Femur (tissue), 1 donor: ENCODE measurements around the gene NEDD8.

Source experiments
- DNase-seq: peaks from one replicate; pipeline ENCODE4 v3.0.0-alpha.2; 2017

The NEDD8 gene

DNA sequence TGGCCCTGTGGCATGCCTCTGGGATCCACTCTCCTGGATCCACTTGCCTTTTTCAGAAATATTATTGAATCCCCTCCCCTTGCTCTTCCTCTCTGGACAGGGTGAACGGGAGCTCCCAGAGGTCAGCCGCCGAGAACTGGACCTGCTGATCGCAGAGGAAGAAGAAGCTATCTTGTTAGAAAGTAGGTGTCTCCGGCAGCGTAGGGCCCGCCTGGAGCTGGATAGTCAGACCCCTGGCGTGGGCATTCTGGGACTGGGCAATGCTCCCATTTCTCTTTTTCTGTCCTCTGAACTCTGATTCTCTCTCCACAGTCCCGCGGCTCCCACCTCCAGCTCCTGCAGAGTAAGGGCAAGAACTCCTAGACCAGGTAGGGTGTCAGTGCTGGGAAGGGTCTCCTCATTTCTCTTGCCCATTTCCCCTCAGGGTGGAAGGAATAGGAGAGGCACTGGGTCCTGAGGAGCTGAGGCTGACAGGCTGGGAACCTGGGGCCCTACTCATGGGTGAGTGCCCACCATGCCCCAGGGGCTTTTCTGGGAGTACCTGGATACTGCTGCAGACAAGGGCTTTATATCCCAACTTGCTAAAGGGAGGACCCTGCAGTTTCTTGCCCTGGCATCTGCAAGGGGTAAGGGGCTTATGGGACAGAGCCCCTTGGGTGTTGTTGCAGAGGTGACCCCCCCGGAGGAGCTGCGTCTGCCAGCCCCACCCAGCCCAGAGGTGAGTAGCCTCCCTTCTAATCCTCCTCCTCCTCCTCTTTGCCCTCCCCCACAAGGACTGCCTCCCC is 54.9 kb downstream of the NEDD8 start:
- peak; percentile 17 for DNase-seq

DNA sequence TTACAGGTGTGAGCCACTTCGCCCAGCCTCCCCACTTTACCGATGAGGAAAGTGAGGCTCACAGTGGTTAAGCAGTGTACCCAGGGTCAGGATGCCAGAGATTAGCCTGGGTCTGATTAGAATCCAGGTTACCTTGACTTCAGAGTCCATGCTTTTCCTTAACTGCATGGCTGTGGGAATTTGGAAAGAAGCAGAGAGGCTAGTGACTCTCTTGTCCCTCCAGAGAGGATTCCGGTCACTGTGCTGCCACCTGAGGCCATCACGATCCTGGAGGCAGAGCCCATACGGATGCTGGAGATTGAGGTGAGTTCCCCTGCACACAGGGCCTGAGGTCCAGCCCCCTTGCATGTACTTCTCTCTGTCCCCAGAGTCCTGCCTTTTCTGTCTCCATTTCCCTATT is 55.6 kb downstream of the NEDD8 start:
- no peak for DNase-seq

DNA sequence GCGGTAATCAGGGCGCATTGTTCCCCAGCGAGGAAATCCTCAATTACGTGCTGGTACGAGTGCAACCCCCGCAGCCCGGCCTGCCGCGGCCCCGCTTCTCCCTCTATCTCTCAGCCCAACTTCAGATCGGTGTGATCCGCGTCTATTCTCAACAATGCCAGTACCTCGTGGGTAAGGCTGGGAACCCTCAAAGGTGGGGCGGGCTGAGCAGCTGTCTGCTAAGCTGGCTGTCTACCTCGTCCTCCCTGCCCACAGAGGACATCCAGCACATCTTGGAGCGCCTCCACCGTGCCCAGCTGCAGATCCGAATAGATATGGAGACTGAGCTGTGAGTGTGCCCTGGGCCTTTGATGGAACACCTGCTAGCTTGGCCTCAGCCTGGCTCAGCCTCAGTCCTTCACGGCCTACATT is 59.3 kb downstream of the NEDD8 start:
- DNase-seq, result no peak

GRCh38 chr14:24172261-24172860 is 59.8 kb downstream of the NEDD8 start:
- peak; percentile 33 for DNase-seq

DNA sequence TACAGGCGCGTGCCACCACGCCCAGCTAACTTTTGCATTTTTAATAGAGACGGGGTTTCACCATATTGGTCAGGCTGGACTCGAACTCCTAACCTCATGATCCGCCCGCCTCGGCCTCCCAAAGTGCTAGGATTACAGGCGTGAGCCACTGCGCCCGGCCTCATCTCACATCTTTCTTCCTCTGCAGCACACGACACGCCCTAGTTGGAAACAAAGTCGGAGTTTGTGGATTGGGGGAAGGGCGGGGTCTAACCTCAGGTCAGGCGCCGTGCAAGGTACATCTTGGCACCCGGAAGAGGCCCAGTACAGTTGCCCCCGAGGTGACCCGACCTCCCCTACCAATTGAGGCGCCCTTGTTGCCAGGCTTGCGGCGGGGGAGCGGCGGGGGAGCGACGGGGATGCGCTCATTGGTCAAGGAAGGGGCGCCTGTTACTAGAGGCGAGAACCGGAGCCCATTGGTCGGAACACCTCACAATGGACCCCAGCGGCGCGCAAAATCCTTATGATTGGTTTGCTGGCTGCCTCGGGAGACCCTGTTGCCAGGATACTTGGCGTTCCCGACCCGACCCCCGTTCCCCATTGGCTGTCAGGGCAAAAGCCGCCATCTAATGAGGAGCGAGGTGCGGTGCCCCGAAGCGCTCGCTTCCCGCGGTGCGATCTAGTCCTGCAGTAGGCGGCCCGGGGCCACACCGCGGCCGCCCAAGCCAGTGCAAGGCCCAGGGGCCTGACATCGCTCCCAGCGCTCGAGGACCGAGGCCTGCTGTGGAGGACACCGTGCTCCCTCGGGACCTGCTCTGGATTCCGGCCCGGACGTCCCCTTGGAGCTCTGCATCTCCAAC is 60.5 kb downstream of the NEDD8 start, which contains the start of gene REC8:
Gene REC8, plus strand, starts transcription at position 659 of the 839 bp plus-strand sequence. CDS start 473 bp downstream, outside the sequence.
- DNase-seq, result peak; percentile 92

DNA sequence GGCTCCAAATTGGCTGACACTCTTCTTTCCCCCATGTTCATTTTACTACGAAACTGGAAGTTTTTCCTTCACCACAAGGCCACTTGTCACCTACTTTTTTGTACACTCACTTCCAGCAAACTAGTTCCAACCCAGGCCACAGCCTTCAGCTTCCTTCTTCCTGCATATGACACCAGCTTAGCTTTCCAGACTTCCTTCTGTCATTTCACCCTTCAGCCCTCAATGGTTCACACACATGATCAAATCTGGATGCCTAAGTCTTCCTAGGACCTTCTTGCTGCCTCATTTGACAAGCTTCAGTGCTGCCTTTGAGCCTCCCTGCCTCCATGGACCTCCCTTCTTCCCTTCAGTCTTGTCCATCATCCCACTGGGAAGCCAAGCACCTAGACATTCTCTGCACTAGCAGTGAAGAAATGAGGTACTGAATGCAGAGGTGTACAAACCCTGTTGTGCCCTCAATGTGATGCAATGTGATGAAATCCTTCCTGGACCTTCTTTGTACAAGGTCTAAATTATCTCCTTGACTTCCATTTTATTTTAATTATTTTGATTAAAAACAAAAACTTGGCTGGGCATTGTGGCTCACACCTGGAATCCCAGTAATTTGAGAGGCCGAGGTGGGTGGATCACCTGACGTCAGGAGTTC is 64.6 kb downstream of the NEDD8 start:
- peak; percentile 17 for DNase-seq
